GM21529 (cell line): ENCODE results near the gene GALNT2.
A peak's percentile ranks its signal among the peaks of the same experiment; 100 is the strongest.

Experiments
- ATAC-seq: cut with Tn5 transposase; IDR thresholded peaks from one replicate; pipeline ENCODE4 v1.9.1; 2021; ENCODE audit not compliant: unreplicated experiment

The GALNT2 gene

GRCh38 chr1:230109066-230109465 lies 42.0 kb downstream of the GALNT2 start:
- ATAC-seq = no peak

GRCh38 chr1:230109895-230110667 lies 43.0 kb downstream of the GALNT2 start:
- peak; percentile 87 for ATAC-seq

DNA sequence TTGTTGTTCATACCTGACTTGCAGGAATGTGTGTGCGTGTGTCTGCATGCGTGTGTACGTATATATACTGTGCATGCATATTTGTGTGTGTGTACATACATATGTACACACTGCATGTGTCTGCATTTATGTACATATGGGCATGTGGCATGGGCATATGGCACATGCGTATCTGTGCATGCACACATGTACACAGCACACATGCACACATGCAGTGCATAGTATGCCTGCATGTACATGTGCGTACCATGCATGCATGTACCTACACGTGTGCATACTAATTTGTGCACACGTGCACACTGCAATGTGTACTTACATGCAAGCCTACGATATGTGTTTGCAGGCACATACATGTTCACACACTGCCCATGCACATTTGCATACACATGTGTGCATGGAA lies 43.9 kb downstream of the GALNT2 start:
- ATAC-seq = no peak

GRCh38 chr1:230112131-230112701 lies 45.2 kb downstream of the GALNT2 start:
- ATAC-seq = no peak

GRCh38 chr1:230112782-230113181 lies 45.7 kb downstream of the GALNT2 start:
- no peak for ATAC-seq

DNA sequence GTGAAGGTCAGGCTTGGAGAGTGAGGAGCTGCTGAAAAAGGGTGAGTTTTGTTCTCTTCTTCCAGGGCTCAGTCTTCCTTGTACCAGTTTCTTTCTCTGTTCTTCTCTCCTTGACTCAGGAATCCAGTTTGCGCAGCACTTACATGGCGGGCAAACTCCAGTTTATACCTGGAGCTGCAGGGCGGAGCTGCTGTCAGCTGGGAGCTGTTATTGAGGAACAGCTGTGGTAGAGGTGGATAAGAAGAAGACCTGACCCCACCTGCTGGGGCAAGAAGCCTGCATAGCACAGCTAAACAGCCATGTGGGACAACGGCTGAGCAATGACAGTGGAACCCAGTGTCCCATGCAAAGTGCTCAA lies 46.2 kb downstream of the GALNT2 start:
- no peak for ATAC-seq

DNA sequence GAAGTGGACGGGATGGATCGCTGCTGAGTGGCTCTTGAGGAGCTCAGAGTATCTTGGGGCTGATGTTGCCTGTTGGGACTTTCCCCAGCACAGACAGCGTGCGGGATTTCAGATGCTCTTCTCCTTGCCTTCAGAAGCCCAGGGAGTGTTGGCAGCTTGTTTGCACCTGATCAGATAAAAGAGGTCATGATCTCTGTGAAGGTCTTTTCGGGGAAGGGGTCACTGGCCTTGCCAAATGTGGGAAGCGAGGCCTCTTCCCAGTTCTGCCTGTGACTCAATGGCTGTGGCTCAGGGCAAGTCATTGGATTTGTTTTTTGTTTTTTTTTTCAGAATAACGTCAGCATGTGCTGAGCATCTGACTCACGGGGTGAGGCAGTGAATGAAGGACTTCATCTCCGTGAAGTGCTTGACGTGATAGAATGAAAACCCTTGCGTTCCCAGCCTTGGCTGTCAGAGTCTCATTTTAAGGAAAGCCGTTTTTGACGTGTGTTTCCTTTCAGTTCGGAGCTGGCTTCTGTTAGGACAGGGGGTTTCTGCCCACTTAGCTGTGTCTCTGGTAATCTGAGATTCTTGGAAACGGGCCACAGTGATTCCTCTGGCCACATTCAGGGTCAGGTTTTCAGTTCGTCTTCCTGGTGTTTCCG lies 46.7 kb downstream of the GALNT2 start:
- ATAC-seq = no peak

DNA sequence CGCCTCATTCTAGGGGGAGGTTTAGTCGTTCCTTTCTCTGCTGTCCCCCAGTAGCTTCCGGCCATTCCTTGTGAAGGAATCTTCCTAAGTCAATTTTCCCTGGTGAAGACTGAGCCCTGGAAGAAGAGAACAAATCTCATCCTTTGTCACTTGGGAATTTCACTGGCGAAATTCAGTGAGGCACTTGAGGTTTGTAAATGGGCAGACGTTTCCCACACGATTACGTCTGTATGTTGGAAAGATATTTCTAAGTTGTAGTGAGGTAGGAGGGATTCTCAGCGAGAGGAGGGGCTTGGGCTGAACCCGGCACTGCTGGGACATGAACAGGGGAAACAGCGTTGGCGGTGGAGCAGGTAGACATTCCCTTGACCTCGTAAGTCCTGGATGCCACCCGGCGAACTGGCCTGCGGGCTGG lies 47.2 kb downstream of the GALNT2 start:
- no peak for ATAC-seq

DNA sequence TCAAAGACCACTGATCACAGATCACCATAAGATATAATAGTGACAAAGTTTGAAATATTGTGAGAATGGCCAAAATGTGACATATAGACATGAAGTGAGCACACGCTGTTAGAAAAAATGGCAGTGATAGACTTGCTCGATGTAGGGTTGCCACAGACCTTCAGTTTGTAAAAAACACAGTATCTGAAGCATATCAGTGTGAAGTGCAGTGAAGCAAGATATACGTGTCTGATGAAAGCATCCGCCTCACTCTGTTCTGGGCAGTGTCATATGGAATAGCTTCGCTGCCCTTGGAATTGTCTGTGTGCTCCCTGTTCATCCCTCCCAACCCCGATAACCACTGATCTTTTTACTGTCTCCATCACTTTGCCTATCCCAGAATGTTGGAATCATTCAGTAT lies 50.7 kb downstream of the GALNT2 start:
- no peak for ATAC-seq

DNA sequence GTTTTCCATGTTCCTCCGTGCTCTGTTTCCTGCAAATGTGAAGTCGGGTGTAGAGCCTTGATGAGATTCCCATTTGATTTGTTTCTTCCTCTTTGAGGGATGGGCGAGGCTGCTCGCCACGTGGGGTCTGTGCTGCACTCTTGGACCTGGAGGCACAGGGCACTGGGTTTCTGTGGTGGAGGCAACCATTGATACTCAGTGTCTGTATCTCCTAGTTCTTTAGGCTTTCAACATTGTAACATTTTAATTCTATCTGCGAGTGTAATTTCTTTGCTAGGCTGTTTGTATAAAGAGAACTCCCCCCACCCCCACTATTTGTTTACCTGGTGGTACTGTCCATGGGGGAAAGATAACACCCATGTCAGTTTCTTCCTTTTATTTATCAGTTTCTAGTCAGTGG lies 52.3 kb downstream of the GALNT2 start:
- ATAC-seq = no peak

- ATAC-seq = no peak
These were observed 53.4 kb downstream of the GALNT2 start for GRCh38 chr1:230120289-230120920.

DNA sequence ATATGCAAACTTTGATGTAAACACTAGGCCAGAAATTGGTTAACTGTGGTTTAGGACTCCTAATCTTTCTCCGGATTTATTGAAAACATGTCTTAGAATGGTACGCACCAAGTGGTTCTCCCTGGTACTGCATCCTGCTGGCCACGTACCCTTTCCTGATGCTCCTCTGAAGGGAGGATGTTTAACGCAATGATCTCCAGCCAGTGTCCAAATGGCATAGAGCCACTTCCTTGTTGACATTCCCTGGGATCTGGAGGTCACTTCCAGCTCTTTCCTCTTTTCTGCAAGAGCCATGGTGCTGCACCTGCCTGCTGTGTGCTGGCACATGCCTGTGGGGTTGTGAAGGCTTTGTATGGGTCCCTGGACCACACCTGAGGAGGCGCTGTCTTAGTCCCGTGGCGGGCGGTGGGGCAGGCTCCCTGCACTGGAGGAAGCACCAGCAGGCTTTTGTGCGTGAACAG lies 53.9 kb downstream of the GALNT2 start:
- ATAC-seq = no peak

DNA sequence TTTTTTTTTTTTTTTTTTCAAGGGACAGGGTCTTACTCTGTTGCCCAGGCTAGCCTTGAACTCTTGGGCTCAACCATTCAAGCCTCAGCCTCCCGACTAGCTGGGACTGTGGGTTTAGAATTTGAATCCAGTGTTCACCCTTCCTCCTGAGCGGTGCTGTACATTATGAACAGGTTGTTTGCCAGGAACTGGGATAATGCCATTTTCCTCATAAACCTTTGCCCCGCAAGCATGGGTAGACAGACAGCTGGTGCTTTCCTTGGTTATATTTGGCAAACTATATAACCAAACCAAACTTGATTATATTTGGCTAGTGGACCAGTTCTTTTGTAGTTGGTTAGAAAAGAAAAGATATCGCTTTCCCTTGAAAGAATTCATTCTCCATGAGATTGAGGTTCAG lies 54.9 kb downstream of the GALNT2 start:
- no peak for ATAC-seq

GRCh38 chr1:230122366-230123279 lies 55.6 kb downstream of the GALNT2 start:
- no peak for ATAC-seq

GRCh38 chr1:230123280-230124185 lies 56.5 kb downstream of the GALNT2 start:
- ATAC-seq = peak; percentile 88

DNA sequence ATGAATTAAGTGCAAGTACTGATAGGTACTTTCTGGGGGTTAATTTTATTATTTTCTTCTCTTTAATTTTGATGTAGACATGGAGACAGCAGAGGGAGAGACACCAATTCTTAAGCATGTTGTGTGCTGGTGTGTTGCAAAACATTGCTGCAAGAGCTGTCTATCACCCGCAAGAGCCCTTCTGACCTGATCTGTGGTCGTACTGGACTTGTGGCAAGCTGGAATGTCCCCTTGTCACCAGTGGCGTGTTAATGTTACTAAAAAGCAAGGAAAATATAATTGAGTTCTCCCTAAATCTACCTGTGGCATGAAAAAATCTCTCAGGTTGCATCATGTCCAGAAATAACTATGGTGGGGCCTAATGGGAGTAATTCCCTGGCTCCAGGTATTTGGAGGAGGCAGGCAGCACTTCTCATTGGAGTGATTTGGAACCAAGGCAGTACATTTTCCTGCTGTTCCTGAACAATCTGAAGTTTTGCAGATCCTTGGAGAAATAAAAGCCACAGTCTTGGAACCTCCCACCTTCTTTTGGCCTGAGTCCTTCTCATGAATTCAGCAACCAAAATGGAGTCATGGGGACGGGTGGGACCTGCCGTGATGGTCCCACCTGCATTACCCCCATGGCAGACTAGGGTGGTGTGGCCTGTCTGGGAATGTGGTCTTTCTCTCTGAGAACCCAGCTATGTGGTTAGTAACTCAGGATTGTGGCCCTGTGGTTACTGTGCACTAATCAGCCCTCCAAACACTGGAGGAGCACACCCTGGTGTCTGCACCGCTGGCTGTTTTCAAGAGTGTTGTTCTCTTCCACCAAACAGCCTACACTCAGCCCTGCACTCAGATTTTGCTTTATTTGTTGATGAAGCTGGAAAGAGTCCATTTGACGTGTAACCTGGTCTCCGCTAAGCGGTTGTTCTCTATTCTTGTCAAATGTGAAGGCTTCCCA lies 57.4 kb downstream of the GALNT2 start:
- no peak for ATAC-seq

GRCh38 chr1:230125141-230125540 lies 58.1 kb downstream of the GALNT2 start:
- no peak for ATAC-seq

DNA sequence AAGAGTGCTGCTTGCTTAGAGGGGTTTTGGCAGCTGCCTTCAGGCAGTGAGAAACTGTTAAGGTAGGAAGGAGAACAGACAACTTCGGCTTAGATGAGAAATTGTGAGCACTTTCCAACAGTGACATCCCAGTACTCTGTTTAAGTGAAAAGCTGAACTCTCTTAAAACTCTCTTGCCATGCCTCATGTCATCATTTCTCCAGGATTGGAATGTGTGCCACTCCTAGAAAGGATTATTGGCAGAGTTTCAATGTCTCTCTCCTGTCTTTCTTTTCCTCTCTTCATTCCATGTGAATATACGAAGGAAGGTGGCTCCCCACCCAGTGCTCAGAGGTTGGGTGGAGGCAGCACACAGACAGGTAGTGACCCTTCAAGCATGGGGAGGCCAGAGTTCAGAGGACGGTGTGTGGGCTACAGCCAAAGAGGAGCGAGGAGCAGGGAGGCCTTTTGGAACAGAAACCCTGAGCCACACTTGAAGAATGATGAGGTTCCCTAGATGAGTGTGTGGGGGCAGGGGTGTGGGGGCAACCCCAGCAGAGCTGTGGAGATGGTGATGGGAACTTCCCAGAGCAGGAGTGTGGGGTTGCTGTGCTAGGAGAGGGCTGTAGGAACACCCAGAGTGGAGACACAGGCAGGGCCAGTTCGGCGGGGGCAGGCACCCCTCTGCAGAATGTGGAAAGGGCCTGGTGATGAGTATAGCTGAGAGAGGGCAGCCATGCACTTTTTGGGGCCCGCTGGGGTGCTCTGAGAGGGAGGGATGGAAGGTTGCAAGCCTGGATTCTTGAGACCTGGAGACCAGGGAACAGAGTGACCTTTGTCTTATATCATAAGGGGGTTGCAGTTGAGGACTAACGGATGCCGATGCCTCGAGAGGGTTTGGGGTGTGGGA lies 58.8 kb downstream of the GALNT2 start:
- no peak for ATAC-seq
